Measurements from ENCODE around the gene MTPN.

MTPN gene

GRCh38 chr7:135922263-135922662 lies 54.9 kb downstream of the MTPN start:
- DNase-seq, result no peak

- DNase-seq, result no peak
These were observed 56.7 kb downstream of the MTPN start for GRCh38 chr7:135920478-135920877.

GRCh38 chr7:135919071-135919841 lies 57.9 kb downstream of the MTPN start:
- no peak for DNase-seq

- no peak for DNase-seq
These were observed 59.0 kb downstream of the MTPN start for GRCh38 chr7:135918134-135918533.

GRCh38 chr7:135917721-135918120 lies 59.4 kb downstream of the MTPN start:
- no peak for DNase-seq

GRCh38 chr7:135914346-135914745 lies 62.8 kb downstream of the MTPN start:
- no peak for DNase-seq

- DNase-seq, result no peak
These were observed 63.8 kb downstream of the MTPN start for GRCh38 chr7:135913404-135913803.

- no peak for DNase-seq
These were observed 66.1 kb downstream of the MTPN start for GRCh38 chr7:135911099-135911498.

- DNase-seq, result no peak
These were observed 66.6 kb downstream of the MTPN start for GRCh38 chr7:135910393-135911036.

GRCh38 chr7:135905858-135906257 lies 71.3 kb downstream of the MTPN start:
- no peak for DNase-seq

GRCh38 chr7:135905355-135905754 lies 71.8 kb downstream of the MTPN start:
- peak; percentile 7 for DNase-seq

GRCh38 chr7:135904282-135904681 lies 72.9 kb downstream of the MTPN start:
- no peak for DNase-seq

GRCh38 chr7:135901585-135902540 lies 75.3 kb downstream of the MTPN start:
- DNase-seq, result no peak

GRCh38 chr7:135900065-135900546 lies 77.1 kb downstream of the MTPN start:
- no peak for DNase-seq

- DNase-seq, result no peak
These were observed 77.6 kb downstream of the MTPN start for GRCh38 chr7:135899458-135900064.

GRCh38 chr7:135898226-135898625 lies 78.9 kb downstream of the MTPN start:
- no peak for DNase-seq

- DNase-seq, result no peak
These were observed 82.3 kb downstream of the MTPN start for GRCh38 chr7:135894816-135895215.

- no peak for DNase-seq
These were observed 87.3 kb downstream of the MTPN start for GRCh38 chr7:135889823-135890222.

- DNase-seq, result no peak
These were observed 88.4 kb downstream of the MTPN start for GRCh38 chr7:135888740-135889139.

- no peak for DNase-seq
These were observed 90.6 kb downstream of the MTPN start for GRCh38 chr7:135886345-135887132.

- DNase-seq, result no peak
These were observed 92.5 kb downstream of the MTPN start for GRCh38 chr7:135884495-135885232.

All from CD4-positive, alpha-beta T cell treated with Interleukin-4 for 4 hours (primary cell).